Measurements from ENCODE around the gene TUBB3.

- TF ChIP-seq, protein P1, sequence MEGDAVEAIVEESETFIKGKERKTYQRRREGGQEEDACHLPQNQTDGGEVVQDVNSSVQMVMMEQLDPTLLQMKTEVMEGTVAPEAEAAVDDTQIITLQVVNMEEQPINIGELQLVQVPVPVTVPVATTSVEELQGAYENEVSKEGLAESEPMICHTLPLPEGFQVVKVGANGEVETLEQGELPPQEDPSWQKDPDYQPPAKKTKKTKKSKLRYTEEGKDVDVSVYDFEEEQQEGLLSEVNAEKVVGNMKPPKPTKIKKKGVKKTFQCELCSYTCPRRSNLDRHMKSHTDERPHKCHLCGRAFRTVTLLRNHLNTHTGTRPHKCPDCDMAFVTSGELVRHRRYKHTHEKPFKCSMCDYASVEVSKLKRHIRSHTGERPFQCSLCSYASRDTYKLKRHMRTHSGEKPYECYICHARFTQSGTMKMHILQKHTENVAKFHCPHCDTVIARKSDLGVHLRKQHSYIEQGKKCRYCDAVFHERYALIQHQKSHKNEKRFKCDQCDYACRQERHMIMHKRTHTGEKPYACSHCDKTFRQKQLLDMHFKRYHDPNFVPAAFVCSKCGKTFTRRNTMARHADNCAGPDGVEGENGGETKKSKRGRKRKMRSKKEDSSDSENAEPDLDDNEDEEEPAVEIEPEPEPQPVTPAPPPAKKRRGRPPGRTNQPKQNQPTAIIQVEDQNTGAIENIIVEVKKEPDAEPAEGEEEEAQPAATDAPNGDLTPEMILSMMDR (IDR thresholded peaks at IDR 0.05) = no peak
- no peak for TF ChIP-seq POLR2A (IDR thresholded peaks at IDR 0.05)
These were observed 39.1 kb upstream of the TUBB3 start for GRCh38 chr16:89884041-89884421.

All from thyroid gland (tissue), 4 donors.